ENCODE data around the gene CYP4X1. TPM values are rescaled to one million over a fixed set of nuclear protein-coding genes. Genes with fewer than 3 reads are reported as not detected.
"Not testable (repeated sequence)": the region's sequence is repeated elsewhere in the genome, so short reads cannot be mapped to it uniquely, and the experiment has no call there.

Gene CYP4X1, protein sequence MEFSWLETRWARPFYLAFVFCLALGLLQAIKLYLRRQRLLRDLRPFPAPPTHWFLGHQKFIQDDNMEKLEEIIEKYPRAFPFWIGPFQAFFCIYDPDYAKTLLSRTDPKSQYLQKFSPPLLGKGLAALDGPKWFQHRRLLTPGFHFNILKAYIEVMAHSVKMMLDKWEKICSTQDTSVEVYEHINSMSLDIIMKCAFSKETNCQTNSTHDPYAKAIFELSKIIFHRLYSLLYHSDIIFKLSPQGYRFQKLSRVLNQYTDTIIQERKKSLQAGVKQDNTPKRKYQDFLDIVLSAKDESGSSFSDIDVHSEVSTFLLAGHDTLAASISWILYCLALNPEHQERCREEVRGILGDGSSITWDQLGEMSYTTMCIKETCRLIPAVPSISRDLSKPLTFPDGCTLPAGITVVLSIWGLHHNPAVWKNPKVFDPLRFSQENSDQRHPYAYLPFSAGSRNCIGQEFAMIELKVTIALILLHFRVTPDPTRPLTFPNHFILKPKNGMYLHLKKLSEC
- total RNA-seq (2014; rRNA removed; shearing (Covaris generic)): not detected in 2 replicates

GRCh38 chr1:47023268-47024140, at the start of gene CYP4X1:
TSS of gene CYP4X1 (plus strand) at chr1:47023669. CDS start at chr1:47023818, 149 bp downstream.
- DNase-seq (ENCODE audit: low spot score): peak; percentile 58
- in situ Hi-C loops (cut with HindIII; ENCODE audit: low sequenced_read_pairs): no loop called here

DNA sequence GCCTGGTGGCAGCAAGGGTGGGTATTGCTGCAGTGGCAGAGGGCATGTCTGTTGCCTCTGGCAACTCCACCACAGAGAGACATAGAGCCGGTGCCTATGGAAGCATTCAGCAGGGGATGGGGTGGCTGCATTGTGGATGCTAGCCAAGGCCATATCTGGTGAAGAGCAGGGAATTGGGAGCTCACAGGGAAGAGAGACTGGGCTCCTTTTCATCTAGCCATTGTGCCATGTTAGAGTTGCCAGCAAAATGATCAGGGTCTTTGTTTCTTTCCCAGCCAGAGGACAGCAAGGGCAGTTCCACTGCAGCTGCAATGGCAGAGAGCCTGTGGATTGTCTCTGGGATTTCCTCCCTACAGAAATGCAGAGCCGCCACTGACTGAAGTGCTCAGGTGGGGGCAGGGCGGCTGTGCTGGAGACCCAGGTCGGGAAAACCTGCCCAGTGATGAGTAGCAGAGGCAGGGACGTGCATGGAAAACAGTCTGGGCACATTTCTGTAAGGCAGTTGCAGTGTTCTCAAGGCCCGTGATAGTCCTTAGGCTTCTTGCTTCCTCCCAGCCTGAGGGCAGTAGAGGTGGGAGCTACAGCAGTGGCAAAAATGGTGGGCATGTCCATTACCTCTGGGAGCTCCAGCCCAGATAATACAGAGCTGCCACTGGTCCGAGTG, 40.2 kb upstream of the CYP4X1 start:
- in situ Hi-C loops (cut with HindIII; ENCODE audit: low sequenced_read_pairs): no loop called here
- DNase-seq (ENCODE audit: low spot score): no peak

DNA sequence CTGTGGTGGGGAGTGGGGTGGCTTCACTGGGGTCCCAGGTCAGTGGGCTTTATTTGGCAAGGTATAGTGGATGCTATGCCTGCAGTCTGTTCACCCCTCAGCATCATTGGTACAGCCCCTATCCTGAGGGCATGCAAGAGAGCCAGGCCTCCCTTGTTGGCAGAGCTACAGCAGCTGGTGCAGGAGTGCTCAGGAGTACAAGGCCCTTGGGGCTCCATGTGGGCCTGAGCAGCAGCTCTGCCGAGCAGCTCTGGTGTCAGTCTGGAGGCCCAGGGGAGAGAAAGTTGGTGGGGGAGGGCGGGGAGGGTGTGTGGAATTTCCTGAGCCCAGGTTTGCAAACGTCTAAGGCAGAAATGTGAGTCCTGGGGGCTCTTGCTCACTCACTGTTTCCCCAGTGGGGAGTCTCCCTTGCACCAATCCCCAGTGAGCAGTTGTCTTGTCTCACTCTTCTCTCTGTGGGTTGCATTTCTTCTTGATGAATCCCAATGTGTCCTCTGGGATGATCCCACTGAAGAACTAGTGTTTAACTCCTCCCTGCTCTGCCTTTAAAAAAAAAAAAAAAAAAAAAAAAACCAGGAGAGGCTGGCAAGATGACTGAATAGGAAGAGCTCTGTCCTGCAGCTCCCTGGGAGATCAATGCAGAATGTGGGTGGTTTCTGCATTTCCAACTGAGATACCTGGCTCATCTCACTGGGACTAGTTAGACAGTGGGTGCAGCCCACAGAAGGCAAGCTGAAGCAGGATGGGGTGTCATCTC, 39.5 kb upstream of the CYP4X1 start:
- in situ Hi-C loops (cut with HindIII; ENCODE audit: low sequenced_read_pairs): no loop called here
- DNase-seq (ENCODE audit: low spot score): no peak

DNA sequence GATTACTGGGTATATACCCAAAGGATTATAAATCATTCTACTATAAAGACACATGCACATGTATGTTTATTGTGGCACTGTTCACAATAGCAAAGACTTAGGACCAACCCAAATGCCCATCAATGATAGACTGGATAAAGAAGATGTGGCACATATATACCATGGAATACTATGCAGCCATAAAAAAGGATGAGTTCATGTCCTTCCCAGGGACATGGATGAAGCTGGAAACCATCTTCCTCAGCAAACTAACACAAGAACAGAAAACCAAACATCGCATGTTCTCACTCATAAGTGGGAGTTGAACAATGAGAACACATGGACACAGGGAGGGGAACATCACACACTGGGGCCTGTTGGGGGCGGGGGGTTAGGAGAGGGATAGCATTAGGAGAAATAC, 32.9 kb upstream of the CYP4X1 start:
- in situ Hi-C loops (cut with HindIII; ENCODE audit: low sequenced_read_pairs); DNase-seq (ENCODE audit: low spot score): not testable (repeated sequence)

DNA sequence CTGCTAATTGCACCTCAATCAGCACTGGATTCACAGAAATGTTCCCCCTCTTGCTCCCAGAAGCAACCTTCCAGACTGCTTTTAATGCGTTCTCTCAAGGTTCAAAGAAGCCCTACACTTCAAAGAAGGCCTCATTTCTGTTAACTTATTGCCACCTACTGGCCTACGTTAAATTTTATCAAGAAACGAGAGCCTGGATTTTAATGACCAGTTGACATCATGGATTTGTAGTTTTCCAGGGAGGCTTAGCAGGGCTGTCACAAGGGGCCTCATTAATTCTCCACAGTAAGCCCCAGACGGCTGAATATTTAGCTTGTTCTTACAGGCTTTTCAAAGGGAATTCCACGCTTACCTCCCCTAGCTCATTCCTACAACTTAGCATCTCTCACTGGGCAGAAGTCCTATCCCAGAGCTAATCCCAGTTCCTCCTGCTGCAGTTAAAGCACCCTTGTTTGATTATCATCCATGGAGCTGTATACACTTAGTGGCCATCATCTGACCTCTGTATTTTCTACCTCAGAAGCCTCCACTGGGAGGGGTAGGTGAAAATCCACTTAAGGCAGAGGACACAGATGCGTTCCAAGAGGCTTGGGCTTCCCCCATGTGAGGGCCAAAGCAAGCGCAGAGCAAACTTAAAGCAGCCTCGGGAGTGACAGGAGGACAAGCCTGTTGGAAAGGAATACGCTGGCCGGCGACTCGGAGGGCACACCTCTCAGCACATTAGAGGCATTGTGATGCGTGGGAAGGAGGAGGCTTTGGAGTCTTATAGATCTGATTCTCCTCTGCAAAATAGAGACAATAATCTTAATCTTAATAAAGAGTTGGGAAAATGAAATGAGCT, 32.2 kb upstream of the CYP4X1 start:
- DNase-seq (ENCODE audit: low spot score): no peak
- in situ Hi-C loops (cut with HindIII; ENCODE audit: low sequenced_read_pairs): no loop called here

DNA sequence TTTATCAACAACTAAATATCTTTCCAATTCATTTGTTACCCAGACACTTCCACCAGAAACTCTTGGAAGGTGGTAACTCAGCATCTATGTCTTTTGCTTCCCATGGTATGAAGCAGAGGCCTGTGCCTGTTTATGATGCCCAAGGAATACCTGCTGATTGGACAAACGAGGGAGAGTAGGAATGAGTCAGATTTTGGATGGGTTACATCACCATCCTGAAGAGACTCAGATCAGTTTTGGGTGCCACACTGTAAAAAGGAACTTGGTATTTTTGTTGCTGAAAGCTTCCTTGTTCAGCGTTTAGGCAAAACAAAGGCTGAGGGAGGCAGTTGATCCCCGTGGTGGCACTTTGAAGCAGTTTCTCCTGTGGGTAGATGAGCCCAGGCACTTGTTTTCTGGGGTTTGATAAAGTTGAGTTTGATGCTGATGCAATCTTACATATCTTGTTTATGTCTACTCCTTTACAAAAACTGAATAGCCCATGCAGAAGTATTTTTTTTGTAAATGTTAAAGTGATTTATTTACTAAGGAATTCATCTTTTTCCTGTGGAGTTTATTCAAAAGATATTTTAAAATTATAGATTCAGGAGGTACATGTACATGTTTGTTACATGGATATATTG, 26.7 kb upstream of the CYP4X1 start:
- in situ Hi-C loops (cut with HindIII; ENCODE audit: low sequenced_read_pairs): no loop called here
- DNase-seq (ENCODE audit: low spot score): no peak

GRCh38 chr1:47002211-47002610, 21.3 kb upstream of the CYP4X1 start:
- in situ Hi-C loops (cut with HindIII; ENCODE audit: low sequenced_read_pairs): no loop called here
- no peak for DNase-seq (ENCODE audit: low spot score)

GRCh38 chr1:47003896-47004403, 19.5 kb upstream of the CYP4X1 start:
- no peak for DNase-seq (ENCODE audit: low spot score)
- in situ Hi-C loops (cut with HindIII; ENCODE audit: low sequenced_read_pairs): no loop called here

- DNase-seq (ENCODE audit: low spot score); in situ Hi-C loops (cut with HindIII; ENCODE audit: low sequenced_read_pairs): not testable (repeated sequence)
These were observed 17.0 kb upstream of the CYP4X1 start for GRCh38 chr1:47006437-47006836.

DNA sequence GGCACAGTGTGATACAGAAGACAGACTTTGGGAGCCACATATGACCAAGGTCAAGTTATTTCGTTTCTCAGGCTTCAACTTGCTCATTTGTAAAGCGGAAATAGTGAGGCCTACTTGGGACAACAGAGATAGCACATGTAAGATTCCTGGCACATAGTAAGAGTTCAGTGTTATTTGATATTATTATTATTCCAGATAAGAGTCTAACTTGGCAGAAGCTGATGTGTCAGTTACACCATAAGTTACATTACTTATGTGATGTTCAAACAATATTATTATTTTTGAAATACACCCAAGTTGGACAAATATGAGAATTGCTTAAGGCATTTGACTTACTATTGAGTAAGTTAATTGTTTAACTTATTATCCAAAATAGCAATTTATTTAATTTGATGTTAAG, 10.2 kb upstream of the CYP4X1 start:
- no peak for DNase-seq (ENCODE audit: low spot score)
- in situ Hi-C loops (cut with HindIII; ENCODE audit: low sequenced_read_pairs): no loop called here

GRCh38 chr1:47021070-47021469, 2.4 kb upstream of the CYP4X1 start:
- no peak for DNase-seq (ENCODE audit: low spot score)
- in situ Hi-C loops (cut with HindIII; ENCODE audit: low sequenced_read_pairs): no loop called here

- peak; percentile 35 for DNase-seq (ENCODE audit: low spot score)
- in situ Hi-C loops (cut with HindIII; ENCODE audit: low sequenced_read_pairs): no loop called here
These were observed 802 bp downstream of the CYP4X1 start for GRCh38 chr1:47024141-47024801.

DNA sequence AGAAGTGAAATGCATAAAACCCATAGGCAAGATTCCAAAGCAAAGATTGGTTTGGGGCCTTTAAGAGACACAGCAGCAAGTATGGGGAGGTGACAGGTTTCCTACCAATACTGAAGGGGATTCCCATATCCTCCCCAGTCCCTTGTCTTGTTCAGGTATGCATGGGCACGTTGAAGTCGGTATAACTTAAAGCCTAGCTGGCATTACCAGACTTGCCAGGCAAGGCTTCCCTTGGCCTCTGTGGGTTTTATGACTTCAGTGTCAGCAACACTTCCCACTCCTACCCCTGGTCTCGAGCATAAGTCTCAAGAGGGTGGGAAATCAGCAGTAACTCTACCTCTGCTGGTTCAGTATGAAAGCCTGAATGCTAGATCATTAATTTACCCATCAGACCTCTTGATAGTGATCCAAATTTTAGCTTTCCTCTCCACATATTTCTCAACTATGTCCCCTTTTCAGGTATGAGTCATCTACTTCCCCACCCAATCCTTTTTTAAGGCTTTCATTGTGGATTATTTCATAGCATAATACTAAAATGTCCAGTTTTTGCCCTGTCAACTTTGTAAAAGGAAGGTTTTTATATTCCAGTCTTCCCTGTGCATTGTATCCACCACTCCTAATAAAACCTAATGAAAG, 6.8 kb downstream of the CYP4X1 start:
- in situ Hi-C loops (cut with HindIII; ENCODE audit: low sequenced_read_pairs): no loop called here
- DNase-seq (ENCODE audit: low spot score): no peak

DNA sequence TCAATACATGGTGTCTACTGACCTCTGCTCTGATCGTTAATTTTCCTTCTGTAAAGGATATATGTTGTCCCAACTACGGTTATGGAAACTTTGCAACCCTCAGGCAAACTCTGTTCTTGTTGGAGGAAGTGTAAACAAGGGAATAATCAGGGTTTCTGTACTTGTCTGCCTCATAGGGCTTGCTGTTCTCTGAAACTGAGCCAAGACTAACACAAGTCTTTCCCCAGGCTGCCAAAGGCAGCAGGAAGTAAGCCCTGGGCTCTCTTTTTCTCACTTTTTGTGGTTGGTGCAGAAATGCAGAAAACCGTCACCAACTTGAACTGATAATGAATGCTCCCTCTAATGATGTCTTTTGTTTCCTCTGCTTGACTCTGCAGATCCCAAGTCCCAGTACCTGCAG, 7.6 kb downstream of the CYP4X1 start:
- no peak for DNase-seq (ENCODE audit: low spot score)
- in situ Hi-C loops (cut with HindIII; ENCODE audit: low sequenced_read_pairs): no loop called here

DNA sequence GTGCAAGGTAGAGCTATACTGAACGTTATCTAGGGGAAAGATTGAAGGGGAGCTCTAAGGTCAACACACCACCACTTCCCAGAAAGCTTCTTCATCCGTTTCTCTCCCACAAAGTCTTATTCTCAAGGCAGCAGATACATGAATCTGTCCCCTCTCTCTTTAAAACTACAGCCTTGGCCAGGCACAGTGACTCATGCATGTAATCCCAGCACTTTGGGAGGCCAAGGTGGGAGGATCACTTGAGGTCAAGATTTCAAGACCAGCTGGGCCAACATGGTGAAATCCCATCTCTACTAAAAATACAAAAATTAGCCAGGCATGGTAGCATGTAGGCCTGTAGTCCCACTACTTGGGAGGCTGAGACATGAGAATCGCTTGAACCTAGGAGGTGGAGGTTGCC, 8.1 kb downstream of the CYP4X1 start:
- no peak for DNase-seq (ENCODE audit: low spot score)
- in situ Hi-C loops (cut with HindIII; ENCODE audit: low sequenced_read_pairs): no loop called here

DNA sequence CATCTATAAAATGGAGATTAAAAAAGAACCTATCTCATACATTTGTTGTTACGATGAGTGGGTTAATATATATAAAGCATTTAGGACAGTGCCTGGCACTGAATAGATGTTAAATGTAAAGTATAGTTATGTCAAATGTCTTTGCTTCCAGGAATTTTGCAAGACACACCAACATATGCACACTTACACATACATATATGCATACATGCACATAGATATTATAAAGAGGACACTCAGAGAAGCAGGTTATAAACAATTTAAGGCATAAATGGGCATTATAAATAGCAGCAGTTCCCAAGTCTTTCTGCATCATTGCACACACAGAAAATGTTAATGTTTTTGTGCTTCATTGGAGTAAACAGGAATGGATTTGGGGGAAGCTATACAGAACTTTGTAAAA, 13.3 kb downstream of the CYP4X1 start:
- in situ Hi-C loops (cut with HindIII; ENCODE audit: low sequenced_read_pairs): no loop called here
- DNase-seq (ENCODE audit: low spot score): no peak
